Fibroblast of the aortic adventitia (primary cell): ENCODE data around the gene RPRD1B. TPM values are rescaled to one million over a fixed set of nuclear protein-coding genes. Genes with fewer than 3 reads are reported as not detected.

Experiments
- DNase-seq: peaks from one replicate; pipeline ENCODE4 v3.0.0-alpha.2; 2010; ENCODE audit warnings: low read depth
- H3K4me3 ChIP-seq: 2 replicates; pipeline ENCODE4 v1.5.1; 2011; ENCODE audit warnings: low read depth, mild to moderate bottlenecking, control low read depth, low read length, moderate library complexity
- CTCF ChIP-seq: IDR thresholded peaks from 2 replicates; pipeline ENCODE4 v1.5.1; 2011; ENCODE audit warnings: mild to moderate bottlenecking, low read length, control low read depth, inconsistent platforms; ENCODE audit not compliant: insufficient read depth
- small RNA-seq: library from RNA; depleted of rRNA; stranded (forward); fragments of <200 nt; gene quantifications from one replicate; pipeline ENCODE3, GENCODE V24; 2012
- total RNA-seq: library from RNA; depleted of rRNA; stranded (reverse); fragments of >200 nt; gene quantifications from 2 replicates; pipeline ENCODE4 v1.2.3, GENCODE V29; 2012; ENCODE audit warnings: low replicate concordance

RPRD1B gene
- total RNA-seq, 1 donor: 19.5 TPM

- H3K4me3 ChIP-seq: no peak overlapping the region
- no peak for TF ChIP-seq CTCF
- no peak for DNase-seq
These were observed 104.7 kb downstream of the RPRD1B start for GRCh38 chr20:38138086-38138778.

GRCh38 chr20:38139156-38139912, 105.8 kb downstream of the RPRD1B start:
- no peak for DNase-seq
- TF ChIP-seq CTCF: no peak

GRCh38 chr20:38139977-38140753, 106.6 kb downstream of the RPRD1B start:
- DNase-seq: no peak

More at GRCh38 chr20:38139156-38139912, 105.8 kb downstream of the RPRD1B start:
- H3K4me3 ChIP-seq: no peak overlapping the region

GRCh38 chr20:38141204-38141888, 107.8 kb downstream of the RPRD1B start:
- no peak for TF ChIP-seq CTCF
- no peak overlapping the region for H3K4me3 ChIP-seq
- no peak for DNase-seq

More at GRCh38 chr20:38139977-38140753, 106.6 kb downstream of the RPRD1B start:
- no peak for TF ChIP-seq CTCF
- H3K4me3 ChIP-seq: no peak overlapping the region

Small RNA genes within 50 kb of the gene (small RNA-seq; reads per million reads assigned to genes)
- not detected for gene RN7SL237P

Other genes with a start within 250 kb of the RPRD1B start
- gene VSTM2L, start 130.6 kb upstream of the RPRD1B start, total RNA-seq: 0.57 and 1.4 TPM in 2 replicates
- 4.3 and 26.0 TPM in 2 replicates for gene TTI1, start 290 bp upstream of the RPRD1B start, total RNA-seq
- gene TGM2, start 131.5 kb downstream of the RPRD1B start, total RNA-seq: 6.0 and 117 TPM in 2 replicates
- gene KIAA1755, start 227.0 kb downstream of the RPRD1B start, total RNA-seq: 4.9 and 10.8 TPM in 2 replicates